Peyer's patch (tissue), 4 donors: Measurements from ENCODE around the gene RASA3.

ENCODE experiments used
- POLR2A ChIP-seq, 2 donors: fragments of 450-650 bp; IDR thresholded peaks; one replicate each; pipeline ENCODE4 v1.5.1; 2017; ENCODE audit warnings: antibody characterized with exemption in 2 of 2, mild to moderate bottlenecking in 2 of 2, moderate library complexity in 2 of 2
- TF ChIP-seq, protein P1 (sequence below), 6 experiments: fragments of 450-650 bp in 4 of 6; fragments of 200-600 bp in 2 of 6; sonication (generic) in 1 of 6; IDR thresholded peaks; one replicate each; pipeline ENCODE4 v1.5.1; 2017 to 2019; ENCODE audit warnings: antibody characterized with exemption in 6 of 6, mild to moderate bottlenecking in 3 of 6, moderate library complexity in 1 of 6

DNA sequence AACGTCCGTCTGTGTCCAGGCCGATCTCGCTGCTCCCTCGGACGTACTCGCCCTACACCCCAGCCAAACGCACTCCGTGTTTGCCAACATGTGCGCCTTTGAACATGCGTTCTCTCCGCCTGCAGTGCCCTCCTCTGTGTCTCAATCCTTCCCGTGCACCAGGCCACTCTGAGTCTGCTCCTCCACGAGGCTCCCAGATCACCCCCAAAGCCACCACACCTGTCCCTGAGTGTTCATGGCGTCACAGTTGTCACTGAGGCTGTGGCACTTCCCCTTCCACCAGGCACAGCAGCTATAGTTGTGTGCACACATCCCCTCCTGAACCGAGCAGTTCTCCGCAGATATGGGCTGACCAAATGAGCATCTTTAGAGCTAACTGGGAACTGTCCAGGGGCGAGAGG lies 35.6 kb downstream of the RASA3 start:
- no peak for TF ChIP-seq POLR2A (IDR thresholded peaks at IDR 0.05)
- TF ChIP-seq, protein P1, sequence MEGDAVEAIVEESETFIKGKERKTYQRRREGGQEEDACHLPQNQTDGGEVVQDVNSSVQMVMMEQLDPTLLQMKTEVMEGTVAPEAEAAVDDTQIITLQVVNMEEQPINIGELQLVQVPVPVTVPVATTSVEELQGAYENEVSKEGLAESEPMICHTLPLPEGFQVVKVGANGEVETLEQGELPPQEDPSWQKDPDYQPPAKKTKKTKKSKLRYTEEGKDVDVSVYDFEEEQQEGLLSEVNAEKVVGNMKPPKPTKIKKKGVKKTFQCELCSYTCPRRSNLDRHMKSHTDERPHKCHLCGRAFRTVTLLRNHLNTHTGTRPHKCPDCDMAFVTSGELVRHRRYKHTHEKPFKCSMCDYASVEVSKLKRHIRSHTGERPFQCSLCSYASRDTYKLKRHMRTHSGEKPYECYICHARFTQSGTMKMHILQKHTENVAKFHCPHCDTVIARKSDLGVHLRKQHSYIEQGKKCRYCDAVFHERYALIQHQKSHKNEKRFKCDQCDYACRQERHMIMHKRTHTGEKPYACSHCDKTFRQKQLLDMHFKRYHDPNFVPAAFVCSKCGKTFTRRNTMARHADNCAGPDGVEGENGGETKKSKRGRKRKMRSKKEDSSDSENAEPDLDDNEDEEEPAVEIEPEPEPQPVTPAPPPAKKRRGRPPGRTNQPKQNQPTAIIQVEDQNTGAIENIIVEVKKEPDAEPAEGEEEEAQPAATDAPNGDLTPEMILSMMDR (IDR thresholded peaks at IDR 0.05) = no peak
